ENCODE measurements around the gene PRDM8. TPM values are rescaled to one million over a fixed set of nuclear protein-coding genes. Genes with fewer than 3 reads are reported as not detected.

PRDM8 gene
- total RNA-seq, 2 experiments from 2014 or later = 18.9 to 21.9 TPM

GRCh38 chr4:80220711-80221110 lies 23.4 kb downstream of the PRDM8 start:
- CTCF ChIA-PET = interaction anchor here (1.1 to 1.7 kb wide), 7 partner anchors 8 to 224 kb away, joined by 3 to 7 read pairs (median 3); no protein-coding TSS in a partner anchor
- DNase-seq = no peak
- no peak overlapping the region for H3K4me3 Mint-ChIP-seq
- H3K27me3 Mint-ChIP-seq = peaks cover 48% of the 10 kb centered on the region
- no peaks in the 10 kb centered on the region for H3K36me3 Mint-ChIP-seq (ENCODE audit: low read depth)
- H3K4me1 Mint-ChIP-seq = no peaks in the 10 kb centered on the region
- H3K9me3 Mint-ChIP-seq = no peaks in the 10 kb centered on the region
- POLR2A ChIA-PET = interaction anchor here (1.2 kb wide), 1 partner anchor 37 kb away, joined by 3 read pairs; no protein-coding TSS in a partner anchor
- H3K27ac Mint-ChIP-seq = no peak overlapping the region

GRCh38 chr4:80221161-80221560 lies 23.9 kb downstream of the PRDM8 start:
- CTCF ChIA-PET = interaction anchor here (1.2 to 1.7 kb wide), 3 partner anchors 23 to 224 kb away, joined by 3 to 4 read pairs (median 3); no protein-coding TSS in a partner anchor
- Mint-ChIP-seq H3K27ac (no peak overlapping the region), H3K27me3 (peaks cover 48% of the 10 kb centered on the region)

GRCh38 chr4:80225595-80225994 lies 28.3 kb downstream of the PRDM8 start:
- ChIA-PET CTCF (no interaction called here), POLR2A (no interaction called here)

More at GRCh38 chr4:80221161-80221560, 23.9 kb downstream of the PRDM8 start:
- Mint-ChIP-seq H3K36me3 (ENCODE audit: low read depth) (no peaks in the 10 kb centered on the region), H3K4me3 (no peak overlapping the region), H3K4me1 (no peaks in the 10 kb centered on the region), H3K9me3 (no peaks in the 10 kb centered on the region)
- POLR2A ChIA-PET = no interaction called here
- no peak for DNase-seq

GRCh38 chr4:80226094-80226493 lies 28.8 kb downstream of the PRDM8 start:
- Mint-ChIP-seq H3K27ac (no peak overlapping the region), H3K9me3 (no peaks in the 10 kb centered on the region), H3K27me3 (peaks cover 34% of the 10 kb centered on the region), H3K36me3 (ENCODE audit: low read depth) (no peaks in the 10 kb centered on the region), H3K4me1 (no peaks in the 10 kb centered on the region), H3K4me3 (no peak overlapping the region)
- CTCF ChIA-PET = no interaction called here
- no peak for DNase-seq
- POLR2A ChIA-PET = no interaction called here

More at GRCh38 chr4:80225595-80225994, 28.3 kb downstream of the PRDM8 start:
- Mint-ChIP-seq H3K4me3 (no peak overlapping the region), H3K9me3 (no peaks in the 10 kb centered on the region), H3K27me3 (peaks cover 36% of the 10 kb centered on the region), H3K27ac (no peak overlapping the region), H3K4me1 (no peaks in the 10 kb centered on the region), H3K36me3 (ENCODE audit: low read depth) (no peaks in the 10 kb centered on the region)
- DNase-seq = no peak

- DNase-seq = no peak
- ChIA-PET POLR2A (interaction anchor here (0.6 kb wide), 1 partner anchor 1559 kb away, joined by 3 read pairs; no protein-coding TSS in a partner anchor), CTCF (interaction anchor here (1.2 kb wide), 1 partner anchor 8 kb away, joined by 3 read pairs; no protein-coding TSS in a partner anchor)
- H3K9me3 Mint-ChIP-seq = no peaks in the 10 kb centered on the region
- no peaks in the 10 kb centered on the region for H3K36me3 Mint-ChIP-seq (ENCODE audit: low read depth)
- H3K27me3 Mint-ChIP-seq = peaks cover 35% of the 10 kb centered on the region
- no peak overlapping the region for H3K27ac Mint-ChIP-seq
- no peak overlapping the region for H3K4me3 Mint-ChIP-seq
- no peaks in the 10 kb centered on the region for H3K4me1 Mint-ChIP-seq
These were observed 31.2 kb downstream of the PRDM8 start for GRCh38 chr4:80228460-80228859.

GRCh38 chr4:80229128-80229527 lies 31.8 kb downstream of the PRDM8 start:
- H3K27me3 Mint-ChIP-seq = peaks cover 38% of the 10 kb centered on the region
- CTCF ChIA-PET = interaction anchor here (1.2 kb wide), 1 partner anchor 9 kb away, joined by 3 read pairs; no protein-coding TSS in a partner anchor
- H3K27ac Mint-ChIP-seq = no peak overlapping the region
- no peaks in the 10 kb centered on the region for H3K4me1 Mint-ChIP-seq
- POLR2A ChIA-PET = interaction anchor here (0.6 kb wide), 1 partner anchor 1560 kb away, joined by 3 read pairs; no protein-coding TSS in a partner anchor
- no peak overlapping the region for H3K4me3 Mint-ChIP-seq
- H3K9me3 Mint-ChIP-seq = no peaks in the 10 kb centered on the region
- no peaks in the 10 kb centered on the region for H3K36me3 Mint-ChIP-seq (ENCODE audit: low read depth)
- no peak for DNase-seq

GRCh38 chr4:80229590-80229989 lies 32.3 kb downstream of the PRDM8 start:
- CTCF ChIA-PET = interaction anchor here (1.0 kb wide), 1 partner anchor 26 kb away, joined by 3 read pairs; no protein-coding TSS in a partner anchor
- no peak for DNase-seq
- Mint-ChIP-seq H3K4me3 (no peak overlapping the region), H3K27ac (no peak overlapping the region), H3K4me1 (no peaks in the 10 kb centered on the region), H3K36me3 (ENCODE audit: low read depth) (no peaks in the 10 kb centered on the region), H3K27me3 (peaks cover 40% of the 10 kb centered on the region), H3K9me3 (no peaks in the 10 kb centered on the region)
- POLR2A ChIA-PET = no interaction called here

- no peaks in the 10 kb centered on the region for H3K4me1 Mint-ChIP-seq
These were observed 33.9 kb downstream of the PRDM8 start for GRCh38 chr4:80231180-80231579.

GRCh38 chr4:80232707-80233370 lies 35.5 kb downstream of the PRDM8 start:
- DNase-seq = no peak
- ChIA-PET CTCF (no interaction called here), POLR2A (no interaction called here)
- H3K27me3 Mint-ChIP-seq = peaks cover 38% of the 10 kb centered on the region
- no peak overlapping the region for H3K27ac Mint-ChIP-seq
- H3K4me1 Mint-ChIP-seq = no peaks in the 10 kb centered on the region
- H3K4me3 Mint-ChIP-seq = no peak overlapping the region
- no peaks in the 10 kb centered on the region for H3K36me3 Mint-ChIP-seq (ENCODE audit: low read depth)
- no peaks in the 10 kb centered on the region for H3K9me3 Mint-ChIP-seq

More at GRCh38 chr4:80231180-80231579, 33.9 kb downstream of the PRDM8 start:
- Mint-ChIP-seq H3K27ac (no peak overlapping the region), H3K36me3 (ENCODE audit: low read depth) (no peaks in the 10 kb centered on the region), H3K4me3 (no peak overlapping the region), H3K27me3 (peaks cover 40% of the 10 kb centered on the region), H3K9me3 (no peaks in the 10 kb centered on the region)
- CTCF ChIA-PET = no interaction called here
- POLR2A ChIA-PET = no interaction called here
- no peak for DNase-seq

- H3K36me3 Mint-ChIP-seq (ENCODE audit: low read depth) = no peaks in the 10 kb centered on the region
- H3K27me3 Mint-ChIP-seq = peaks cover 38% of the 10 kb centered on the region
- no peak for DNase-seq
- CTCF ChIA-PET = no interaction called here
- no peak overlapping the region for H3K27ac Mint-ChIP-seq
- no peak overlapping the region for H3K4me3 Mint-ChIP-seq
- no peaks in the 10 kb centered on the region for H3K4me1 Mint-ChIP-seq
- POLR2A ChIA-PET = no interaction called here
- H3K9me3 Mint-ChIP-seq = no peaks in the 10 kb centered on the region
These were observed 36.1 kb downstream of the PRDM8 start for GRCh38 chr4:80233390-80233789.

GRCh38 chr4:80235451-80235850 lies 38.1 kb downstream of the PRDM8 start:
- Mint-ChIP-seq H3K27me3 (peaks cover 23% of the 10 kb centered on the region), H3K9me3 (no peaks in the 10 kb centered on the region), H3K36me3 (ENCODE audit: low read depth) (no peaks in the 10 kb centered on the region), H3K4me1 (no peaks in the 10 kb centered on the region), H3K27ac (no peak overlapping the region), H3K4me3 (no peak overlapping the region)
- DNase-seq = no peak
- ChIA-PET POLR2A (no interaction called here), CTCF (no interaction called here)

GRCh38 chr4:80237992-80238391 lies 40.7 kb downstream of the PRDM8 start:
- no peaks in the 10 kb centered on the region for H3K36me3 Mint-ChIP-seq (ENCODE audit: low read depth)
- no peaks in the 10 kb centered on the region for H3K9me3 Mint-ChIP-seq
- ChIA-PET POLR2A (no interaction called here), CTCF (no interaction called here)
- DNase-seq = no peak
- no peak overlapping the region for H3K27ac Mint-ChIP-seq
- H3K4me1 Mint-ChIP-seq = no peaks in the 10 kb centered on the region
- H3K4me3 Mint-ChIP-seq = no peak overlapping the region
- H3K27me3 Mint-ChIP-seq = peaks cover 15% of the 10 kb centered on the region

- Mint-ChIP-seq H3K9me3 (no peaks in the 10 kb centered on the region), H3K27me3 (peaks cover 13% of the 10 kb centered on the region), H3K36me3 (ENCODE audit: low read depth) (no peaks in the 10 kb centered on the region), H3K27ac (no peak overlapping the region), H3K4me3 (no peak overlapping the region), H3K4me1 (no peaks in the 10 kb centered on the region)
- ChIA-PET CTCF (no interaction called here), POLR2A (no interaction called here)
- DNase-seq = no peak
These were observed 42.3 kb downstream of the PRDM8 start for GRCh38 chr4:80239480-80240150.

All from activated CD4-positive, alpha-beta memory T cell treated with anti-CD3 and anti-CD28 coated beads, Interleukin-2, amount 10 ng/mL, durations not matched to agents 7 days and 5 days (primary cell).